ENCODE measurements around the gene CFAP126.
"Not testable (repeated sequence)": the region's sequence is repeated elsewhere in the genome, so short reads cannot be mapped to it uniquely, and the experiment has no call there.

CFAP126 gene

GRCh38 chr1:161381707-161382106 is 14.0 kb upstream of the CFAP126 start:
- DNase-seq (ENCODE audit: low read depth): no peak

- DNase-seq (ENCODE audit: low read depth): no peak
Observed at GRCh38 chr1:161379071-161379470, 11.4 kb upstream of the CFAP126 start.

DNA sequence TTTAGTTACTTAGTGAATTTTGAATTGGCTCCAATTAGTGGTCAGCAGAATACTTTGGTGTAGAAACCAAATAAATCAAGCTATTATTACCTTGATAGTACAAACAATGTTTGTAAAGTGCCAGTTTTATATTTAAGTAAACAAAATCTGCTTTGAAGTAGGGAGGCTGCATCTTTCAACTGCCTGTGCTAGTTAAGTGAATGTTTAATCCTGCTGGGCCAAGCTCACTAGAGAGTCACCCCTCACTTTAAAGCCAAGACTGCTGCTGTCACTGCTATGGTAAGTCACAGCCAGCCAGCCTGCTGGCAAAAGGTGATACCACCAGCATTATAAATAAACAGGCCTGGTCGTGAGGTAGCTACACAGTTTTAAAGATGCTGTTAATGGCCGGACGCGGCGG is 10.3 kb upstream of the CFAP126 start:
- DNase-seq (ENCODE audit: low read depth): no peak

DNA sequence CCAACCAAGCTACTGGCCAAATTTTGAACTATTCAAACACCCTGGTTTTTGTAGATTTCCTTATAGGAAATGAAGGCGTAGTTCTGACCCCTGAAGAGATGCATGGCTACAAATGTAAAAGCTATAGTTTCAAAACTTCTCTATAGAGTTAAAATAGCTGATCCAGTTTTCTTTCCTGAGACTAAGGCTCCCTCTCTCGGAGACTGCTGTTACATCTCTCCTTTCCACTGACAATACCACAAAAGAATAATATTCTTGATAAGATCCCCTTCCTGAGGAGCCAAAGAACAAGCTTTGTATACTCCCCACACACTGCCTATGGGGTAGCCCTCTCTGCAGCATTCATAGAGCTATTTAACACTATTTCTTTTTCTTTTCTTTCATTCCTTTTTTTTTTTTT is 6.7 kb upstream of the CFAP126 start:
- DNase-seq (ENCODE audit: low read depth): no peak

GRCh38 chr1:161373442-161373841 is 5.8 kb upstream of the CFAP126 start:
- no peak for DNase-seq (ENCODE audit: low read depth)

GRCh38 chr1:161365207-161365606 is 2.5 kb downstream of the CFAP126 start:
- DNase-seq (ENCODE audit: low read depth): no peak

GRCh38 chr1:161364332-161364731 is 3.3 kb downstream of the CFAP126 start:
- no peak for DNase-seq (ENCODE audit: low read depth)

- DNase-seq (ENCODE audit: low read depth): no peak
Observed at GRCh38 chr1:161359291-161359690, 8.4 kb downstream of the CFAP126 start.

DNA sequence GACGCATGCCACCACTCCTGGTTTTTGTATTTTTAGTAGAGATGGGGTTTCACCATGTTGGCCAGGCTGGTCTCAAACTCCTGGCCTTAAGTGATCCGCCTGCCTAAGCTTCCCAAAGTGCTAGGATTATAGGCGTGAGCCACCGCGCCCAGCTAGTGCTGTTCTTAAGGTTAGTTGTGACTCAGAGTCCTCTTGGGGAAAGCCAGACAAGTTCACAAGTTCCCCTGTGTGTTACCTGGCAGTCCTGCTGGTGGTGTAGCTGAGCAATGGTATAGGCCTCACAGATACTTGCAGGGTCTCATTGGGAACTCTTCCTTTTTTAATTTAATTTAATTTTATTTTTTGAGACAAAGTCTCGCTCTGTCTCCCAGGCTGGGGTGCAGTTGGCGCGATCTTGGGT is 10.6 kb downstream of the CFAP126 start:
- DNase-seq (ENCODE audit: low read depth): no peak

DNA sequence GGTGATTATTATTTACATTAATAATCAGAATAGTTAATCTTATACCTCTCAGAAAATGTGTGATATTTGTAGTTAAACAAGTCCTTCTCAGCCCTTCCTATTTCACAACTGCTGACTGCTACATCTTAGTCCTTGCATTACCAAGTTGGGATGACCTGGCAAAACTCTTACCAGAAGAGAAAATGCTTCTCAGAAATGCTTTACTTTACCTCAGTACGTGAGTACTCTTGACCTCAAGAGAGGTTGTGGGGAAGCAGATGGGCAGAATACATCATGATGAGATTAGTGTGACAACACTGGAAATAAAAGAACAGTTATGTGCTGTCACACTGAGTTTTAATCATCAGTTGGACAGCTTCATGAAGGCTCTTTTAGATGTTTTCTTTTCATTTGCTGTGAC is 16.2 kb downstream of the CFAP126 start:
- no peak for DNase-seq (ENCODE audit: low read depth)

DNA sequence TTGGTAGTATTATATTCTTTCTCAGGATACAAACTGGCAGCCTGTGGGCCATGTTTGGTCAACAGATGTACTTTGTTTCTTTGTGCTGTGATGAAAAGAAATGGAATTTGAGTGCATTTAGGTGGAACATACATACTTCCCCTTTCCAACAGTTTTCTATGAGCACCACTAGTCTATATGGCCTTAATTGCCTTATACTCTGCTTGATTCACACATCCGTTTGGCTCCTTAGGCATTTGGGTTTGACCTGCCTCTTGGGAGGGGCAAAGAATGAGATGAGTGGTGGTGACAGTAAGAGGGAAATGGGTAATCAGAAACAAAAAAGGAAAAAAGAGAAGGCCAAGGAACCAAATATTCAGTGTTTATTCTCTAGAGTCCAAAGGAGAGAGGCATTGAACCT is 17.0 kb downstream of the CFAP126 start:
- DNase-seq (ENCODE audit: low read depth): no peak

- DNase-seq (ENCODE audit: low read depth): no peak
Observed at GRCh38 chr1:161342821-161343220, 24.9 kb downstream of the CFAP126 start.

DNA sequence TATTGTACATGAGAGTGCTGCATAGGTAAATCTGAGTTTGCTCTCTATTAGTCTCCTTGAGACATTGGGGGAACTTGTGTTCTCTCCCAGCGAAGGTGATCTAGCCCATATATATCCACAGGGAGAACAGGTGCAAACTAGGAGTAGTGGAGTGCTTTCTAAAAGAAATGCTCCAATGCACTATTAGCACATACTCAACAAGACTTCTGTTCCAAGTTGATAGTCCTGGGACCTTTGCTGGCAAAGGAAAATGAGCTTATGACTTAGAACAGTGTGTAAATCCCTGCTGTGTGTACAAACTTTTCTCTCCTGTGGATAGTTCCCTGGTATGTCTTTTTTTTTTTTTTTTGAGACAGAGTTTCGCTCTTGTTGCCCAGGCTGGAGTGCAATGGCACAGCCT is 25.5 kb downstream of the CFAP126 start:
- no peak for DNase-seq (ENCODE audit: low read depth)

DNA sequence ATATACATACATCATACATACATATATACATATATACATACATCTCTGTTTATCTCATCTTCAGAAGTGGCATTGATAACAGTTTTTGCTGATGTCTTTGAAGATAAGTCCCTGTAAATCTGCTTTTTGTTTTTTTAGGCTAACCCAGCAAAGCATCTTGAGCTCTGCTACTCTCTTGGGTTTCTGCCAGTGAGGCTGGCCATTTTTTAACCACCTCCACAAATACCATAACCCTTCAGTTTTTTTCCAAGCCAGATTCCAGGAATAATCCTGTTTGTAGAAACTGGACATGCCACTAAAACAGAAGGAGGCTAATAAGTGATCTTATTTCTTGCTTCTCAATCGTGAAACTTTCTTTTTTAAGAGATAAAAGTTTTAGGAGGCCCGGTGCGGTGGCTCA is 31.9 kb downstream of the CFAP126 start:
- no peak for DNase-seq (ENCODE audit: low read depth)

DNA sequence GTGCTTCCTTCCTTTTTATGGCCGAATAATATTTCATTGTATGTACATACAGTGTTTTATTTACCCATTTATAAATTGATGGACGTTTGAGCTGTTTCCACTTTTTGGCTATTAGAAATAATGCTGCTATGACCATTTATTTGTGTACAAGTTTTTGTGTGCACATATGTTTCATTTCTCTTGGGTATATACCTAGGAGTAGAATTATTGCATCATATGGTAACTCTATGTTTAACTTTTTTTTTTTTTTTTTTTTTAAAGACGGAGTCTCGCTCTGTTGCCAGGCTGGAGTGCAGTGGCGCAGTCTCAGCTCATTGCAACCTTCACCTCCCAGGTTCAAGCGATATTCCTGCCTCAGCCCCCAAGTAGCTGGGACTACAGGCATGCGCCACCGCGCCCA is 34.5 kb downstream of the CFAP126 start:
- no peak for DNase-seq (ENCODE audit: low read depth)

- no peak for DNase-seq (ENCODE audit: low read depth)
Observed at GRCh38 chr1:161330346-161330745, 37.3 kb downstream of the CFAP126 start.

DNA sequence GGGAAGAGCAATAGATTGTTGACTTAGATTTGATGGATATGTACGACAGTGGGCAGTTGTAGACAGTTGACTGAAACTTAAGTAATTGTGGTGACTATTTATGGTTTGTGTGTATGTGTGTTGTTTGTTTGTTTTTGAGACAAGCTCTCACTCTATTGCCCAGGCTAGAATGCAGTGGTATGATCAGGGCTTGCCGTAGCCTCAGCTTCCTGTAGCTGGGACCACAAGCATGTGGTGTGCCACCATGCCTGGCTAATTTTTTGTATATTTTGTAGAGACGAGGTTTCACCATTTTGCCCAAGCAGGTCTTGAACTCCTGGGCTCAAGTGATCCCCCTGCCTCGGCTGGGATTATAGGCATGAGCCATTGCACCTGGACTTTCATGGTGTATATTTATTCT is 43.7 kb downstream of the CFAP126 start:
- no peak for DNase-seq (ENCODE audit: low read depth)

- not testable (repeated sequence) for DNase-seq (ENCODE audit: low read depth)
Observed at GRCh38 chr1:161315841-161316674, 51.6 kb downstream of the CFAP126 start.
